HCT116 (cell line): ENCODE data around the gene SSC4D. TPM values are rescaled to one million over a fixed set of nuclear protein-coding genes. Genes with fewer than 3 reads are reported as not detected.

ENCODE experiments used
- ATAC-seq: fragments of 200-7000 bp; cut with Tn5 transposase; 2 replicates; pipeline ENCODE4 v1.9.1; 2020; ENCODE audit warnings: mild to moderate bottlenecking, moderate library complexity
- BruUV-seq: library from RNA; stranded (reverse); fragments of 400-500 nt; replicated peaks from 2 replicates; lab custom pipeline; 2021; lab: Mats Ljungman, UMichigan
- CTCF ChIA-PET: fragments of 300-600 bp; sonication (Branson Sonifier 250); formaldehyde crosslinking; loops from one replicate; lab custom pipeline; 2021; ENCODE audit warnings: antibody characterized with exemption; lab: Charles Lee
- POLR2A ChIA-PET: fragments of 300-600, 350-600 bp; sonication (Branson Sonifier 250); formaldehyde crosslinking; loops from one replicate; lab custom pipeline; 2021; ENCODE audit warnings: antibody characterized with exemption; lab: Charles Lee
- RAD21 ChIA-PET, 2 experiments: fragments of 300-600 bp; sonication (Branson Sonifier 250); formaldehyde crosslinking; loops; one replicate each; lab custom pipeline; 2023; ENCODE audit warnings: low total read pairs in 2 of 2; ENCODE audit not compliant: uncharacterized antibody in 2 of 2, unreplicated experiment in 2 of 2, low non-redundant PET in 1 of 2; lab: Charles Lee
- DNase-seq: peaks from one replicate; pipeline ENCODE4 v3.0.0-alpha.2; 2010; ENCODE audit warnings: low read depth, low spot score
- H2AFZ ChIP-seq: fragments of 200-600 bp; shearing (Covaris generic), sonication (generic); 2 replicates; pipeline ENCODE4 v1.6.1; 2017; ENCODE audit warnings: low read depth, mixed run types, mixed read lengths, antibody characterized with exemption, low read length; ENCODE audit not compliant: poor library complexity, severe bottlenecking
- H3K27ac ChIP-seq: 2 replicates; pipeline ENCODE4 v1.5.1; 2012; ENCODE audit warnings: low read depth, low read length
- H3K27me3 ChIP-seq: fragments of 200-600 bp; sonication (generic); 2 replicates; pipeline ENCODE4 v1.6.1; 2016; ENCODE audit warnings: mixed run types, low read length, mixed read lengths; ENCODE audit not compliant: insufficient read depth
- H3K36me3 ChIP-seq, 2 experiments: fragments of 200-500 bp in 1 of 2; fragments of 200-600 bp in 1 of 2; sonication (Bioruptor generic) in 1 of 2; sonication (generic) in 1 of 2; 2 replicates each; pipeline versions ENCODE4 v1.5.1 to v1.6.1; 2014 to 2016; ENCODE audit warnings: low read length in 2 of 2, inconsistent platforms in 1 of 2, mixed read lengths in 1 of 2, mixed run types in 1 of 2; ENCODE audit not compliant: insufficient read depth in 2 of 2, control insufficient read depth in 1 of 2
- H3K4me1 ChIP-seq, 2 experiments: fragments of 200-600 bp in 1 of 2; sonication (generic) in 1 of 2; 2 replicates each; pipeline versions ENCODE4 v1.5.1 to v1.6.1; 2012 to 2017; ENCODE audit warnings: low read length in 2 of 2, inconsistent platforms in 1 of 2, mild to moderate bottlenecking in 1 of 2, mixed read lengths in 1 of 2, mixed run types in 1 of 2, moderate library complexity in 1 of 2; ENCODE audit not compliant: insufficient read depth in 2 of 2, control insufficient read depth in 1 of 2
- H3K4me2 ChIP-seq: fragments of 200-600 bp; sonication (generic); 2 replicates; pipeline ENCODE4 v1.6.1; 2017; ENCODE audit warnings: mixed run types, low read length, mixed read lengths
- H3K4me3 ChIP-seq, 2 experiments: fragments of 200-600 bp in 1 of 2; sonication (generic) in 1 of 2; replicated peaks in 1 of 2; 2 replicates each; pipeline ENCODE4 v1.5.1; 2011 to 2016; ENCODE audit warnings: low read length in 2 of 2, control low read depth in 1 of 2, low read depth in 1 of 2, mild to moderate bottlenecking in 1 of 2, mixed read lengths in 1 of 2, mixed run types in 1 of 2
- H3K79me2 ChIP-seq: fragments of 200-600 bp; sonication (generic); 2 replicates; pipeline ENCODE4 v1.6.1; 2017; ENCODE audit warnings: mild to moderate bottlenecking, mixed run types, low read length, moderate library complexity, mixed read lengths; ENCODE audit not compliant: insufficient read depth
- H3K9ac ChIP-seq: fragments of 200-600 bp; sonication (generic); 2 replicates; pipeline ENCODE4 v1.6.1; 2016; ENCODE audit warnings: low read length, mixed read lengths
- H3K9me2 ChIP-seq: fragments of 200-600 bp; sonication (generic), shearing (Covaris generic); 2 replicates; pipeline ENCODE4 v1.6.1; 2017; ENCODE audit warnings: mixed run types, mild to moderate bottlenecking, moderate library complexity; ENCODE audit not compliant: insufficient read depth
- H3K9me3 ChIP-seq, 2 experiments: fragments of 200-500 bp in 1 of 2; fragments of 200-600 bp in 1 of 2; sonication (Bioruptor generic) in 1 of 2; sonication (generic) in 1 of 2; 2 replicates each; pipeline ENCODE4 v1.6.1; 2014 to 2017; ENCODE audit warnings: low read length in 2 of 2, mixed read lengths in 2 of 2, inconsistent platforms in 1 of 2, low read depth in 1 of 2, mild to moderate bottlenecking in 1 of 2, mixed run types in 1 of 2, moderate library complexity in 1 of 2; ENCODE audit not compliant: control insufficient read depth in 1 of 2, insufficient read depth in 1 of 2
- H4K20me1 ChIP-seq: fragments of 200-600 bp; sonication (generic), shearing (Covaris generic); 2 replicates; pipeline ENCODE4 v1.6.1; 2017; ENCODE audit warnings: mixed run types, mild to moderate bottlenecking, moderate library complexity; ENCODE audit not compliant: insufficient read depth
- CBX3 ChIP-seq: IDR thresholded peaks from 2 replicates; pipeline ENCODE4 v1.6.1; 2012; ENCODE audit warnings: low read depth
- EGR1 ChIP-seq: IDR thresholded peaks from 2 replicates; pipeline ENCODE4 v1.6.1; 2012; ENCODE audit warnings: low read depth
- ELF1 ChIP-seq: IDR thresholded peaks from 2 replicates; pipeline ENCODE4 v1.6.1; 2012; ENCODE audit warnings: low read depth, borderline replicate concordance
- EZH2phosphoT487 ChIP-seq: fragments of 200-600 bp; IDR thresholded peaks from 2 replicates; pipeline ENCODE4 v1.6.1; 2018; ENCODE audit warnings: antibody characterized with exemption, borderline replicate concordance
- FOSL1 ChIP-seq: IDR thresholded peaks from 2 replicates; pipeline ENCODE4 v1.6.1; 2012; ENCODE audit warnings: low read depth
- JUND ChIP-seq: IDR thresholded peaks from 2 replicates; pipeline ENCODE4 v1.6.1; 2012
- POLR2AphosphoS5 ChIP-seq: IDR thresholded peaks from 2 replicates; pipeline ENCODE4 v1.6.1; 2011; ENCODE audit warnings: mild to moderate bottlenecking, low read depth, low read length, moderate library complexity
- RAD21 ChIP-seq: IDR thresholded peaks from 2 replicates; pipeline ENCODE4 v1.6.1; 2012; ENCODE audit warnings: low read depth, mild to moderate bottlenecking
- YY1 ChIP-seq: IDR thresholded peaks from 2 replicates; pipeline ENCODE4 v1.6.1; 2011; ENCODE audit warnings: low read length, low read depth, moderate library complexity, mild to moderate bottlenecking; ENCODE audit not compliant: insufficient replicate concordance; ENCODE audit errors: extremely low read depth
- ZFX ChIP-seq: fragments of 450-650 bp; IDR thresholded peaks from 2 replicates; pipeline ENCODE4 v1.6.1; 2017
- ZNF274 ChIP-seq: fragments of 200-500 bp; sonication (Bioruptor generic); IDR thresholded peaks from 2 replicates; pipeline ENCODE4 v1.6.1; 2014; ENCODE audit warnings: mild to moderate bottlenecking, low read depth, low read length, inconsistent platforms
- intact Hi-C: fragments of 100-400 bp; cut with micrococcal nuclease; formaldehyde crosslinking; loops from 2 replicates; pipeline ENCODE4 v1.10.0; 2022
- total RNA-seq: library from RNA; stranded (reverse); gene quantifications from one replicate; pipeline ENCODE4 v1.2.1, GENCODE V29; 2021; ENCODE audit not compliant: unreplicated experiment
- TF ChIP-seq, protein P1 (sequence below): IDR thresholded peaks from 2 replicates; pipeline ENCODE4 v1.6.1; 2012
- TF ChIP-seq, protein P2 (sequence below): IDR thresholded peaks from 2 replicates; pipeline ENCODE4 v1.6.1; 2012; ENCODE audit warnings: low read depth

SSC4D gene
- total RNA-seq, 1 experiment from 2014 or later = 1.1 TPM

DNA sequence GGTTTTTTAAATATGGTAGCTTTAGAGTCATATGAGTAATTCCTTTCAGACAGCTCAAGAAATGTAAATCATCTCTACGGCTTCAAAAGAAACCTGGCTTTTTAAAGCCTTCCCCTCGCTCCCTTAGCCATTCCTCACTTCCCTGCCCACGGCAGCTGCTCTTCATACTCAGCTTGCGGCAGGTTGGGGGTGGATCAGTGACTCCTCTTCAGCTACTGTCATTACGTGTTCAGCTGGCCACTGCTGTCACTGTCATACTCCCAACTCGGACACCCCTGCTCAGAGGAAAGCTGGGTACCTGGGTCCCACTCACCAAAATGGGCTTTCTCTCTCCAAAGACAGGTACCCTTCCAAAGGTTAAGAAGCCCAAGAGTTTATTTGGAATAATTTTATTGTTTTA lies 57.3 kb downstream of the SSC4D start:
- no peaks in the 10 kb centered on the region for H3K9me2 ChIP-seq
- H4K20me1 ChIP-seq = peaks cover 52% of the 10 kb centered on the region; the same call in 1 of the 2 replicates
- no peaks in the 10 kb centered on the region for H3K9me3 ChIP-seq
- no peaks in the 10 kb centered on the region for H3K27me3 ChIP-seq
- DNase-seq = no peak
- 0 out of 2 replicates have a peak, but pooled peaks have one; percentile 19 for ATAC-seq
- POLR2A ChIA-PET = no interaction called here
- RAD21 ChIA-PET = no interaction called here
- peaks cover 23 to 66% of the 10 kb centered on the region in 2 experiments for H3K36me3 ChIP-seq
- peaks cover 5 to 35% of the 10 kb centered on the region in 2 experiments; a peak in 3 of 4 replicates for H3K4me1 ChIP-seq
- no peak overlapping the region for H3K4me2 ChIP-seq
- CTCF ChIA-PET = no interaction called here
- H3K4me3 ChIP-seq = no peak overlapping the region
- no peak overlapping the region for H3K9ac ChIP-seq
- H3K79me2 ChIP-seq = peaks cover 100% of the 10 kb centered on the region
- H3K27ac ChIP-seq = no peak overlapping the region
- TF ChIP-seq ZNF274 (no peak), FOSL1 (no peak), YY1 (no peak), ELF1 (no peak), ZFX (no peak), EGR1 (no peak), CBX3 (no peak), EZH2phosphoT487 (no peak), RAD21 (no peak), JUND (no peak), POLR2AphosphoS5 (no peak)
- TF ChIP-seq, protein P1, sequence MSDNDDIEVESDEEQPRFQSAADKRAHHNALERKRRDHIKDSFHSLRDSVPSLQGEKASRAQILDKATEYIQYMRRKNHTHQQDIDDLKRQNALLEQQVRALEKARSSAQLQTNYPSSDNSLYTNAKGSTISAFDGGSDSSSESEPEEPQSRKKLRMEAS = no peak
- TF ChIP-seq, protein P2, sequence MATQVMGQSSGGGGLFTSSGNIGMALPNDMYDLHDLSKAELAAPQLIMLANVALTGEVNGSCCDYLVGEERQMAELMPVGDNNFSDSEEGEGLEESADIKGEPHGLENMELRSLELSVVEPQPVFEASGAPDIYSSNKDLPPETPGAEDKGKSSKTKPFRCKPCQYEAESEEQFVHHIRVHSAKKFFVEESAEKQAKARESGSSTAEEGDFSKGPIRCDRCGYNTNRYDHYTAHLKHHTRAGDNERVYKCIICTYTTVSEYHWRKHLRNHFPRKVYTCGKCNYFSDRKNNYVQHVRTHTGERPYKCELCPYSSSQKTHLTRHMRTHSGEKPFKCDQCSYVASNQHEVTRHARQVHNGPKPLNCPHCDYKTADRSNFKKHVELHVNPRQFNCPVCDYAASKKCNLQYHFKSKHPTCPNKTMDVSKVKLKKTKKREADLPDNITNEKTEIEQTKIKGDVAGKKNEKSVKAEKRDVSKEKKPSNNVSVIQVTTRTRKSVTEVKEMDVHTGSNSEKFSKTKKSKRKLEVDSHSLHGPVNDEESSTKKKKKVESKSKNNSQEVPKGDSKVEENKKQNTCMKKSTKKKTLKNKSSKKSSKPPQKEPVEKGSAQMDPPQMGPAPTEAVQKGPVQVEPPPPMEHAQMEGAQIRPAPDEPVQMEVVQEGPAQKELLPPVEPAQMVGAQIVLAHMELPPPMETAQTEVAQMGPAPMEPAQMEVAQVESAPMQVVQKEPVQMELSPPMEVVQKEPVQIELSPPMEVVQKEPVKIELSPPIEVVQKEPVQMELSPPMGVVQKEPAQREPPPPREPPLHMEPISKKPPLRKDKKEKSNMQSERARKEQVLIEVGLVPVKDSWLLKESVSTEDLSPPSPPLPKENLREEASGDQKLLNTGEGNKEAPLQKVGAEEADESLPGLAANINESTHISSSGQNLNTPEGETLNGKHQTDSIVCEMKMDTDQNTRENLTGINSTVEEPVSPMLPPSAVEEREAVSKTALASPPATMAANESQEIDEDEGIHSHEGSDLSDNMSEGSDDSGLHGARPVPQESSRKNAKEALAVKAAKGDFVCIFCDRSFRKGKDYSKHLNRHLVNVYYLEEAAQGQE = no peak
- no peak overlapping the region for H2AFZ ChIP-seq
- no TSS peak for BruUV-seq
- intact Hi-C loops = no loop called here
